ENCODE data around the gene ANKRD63.

ANKRD63 gene

DNA sequence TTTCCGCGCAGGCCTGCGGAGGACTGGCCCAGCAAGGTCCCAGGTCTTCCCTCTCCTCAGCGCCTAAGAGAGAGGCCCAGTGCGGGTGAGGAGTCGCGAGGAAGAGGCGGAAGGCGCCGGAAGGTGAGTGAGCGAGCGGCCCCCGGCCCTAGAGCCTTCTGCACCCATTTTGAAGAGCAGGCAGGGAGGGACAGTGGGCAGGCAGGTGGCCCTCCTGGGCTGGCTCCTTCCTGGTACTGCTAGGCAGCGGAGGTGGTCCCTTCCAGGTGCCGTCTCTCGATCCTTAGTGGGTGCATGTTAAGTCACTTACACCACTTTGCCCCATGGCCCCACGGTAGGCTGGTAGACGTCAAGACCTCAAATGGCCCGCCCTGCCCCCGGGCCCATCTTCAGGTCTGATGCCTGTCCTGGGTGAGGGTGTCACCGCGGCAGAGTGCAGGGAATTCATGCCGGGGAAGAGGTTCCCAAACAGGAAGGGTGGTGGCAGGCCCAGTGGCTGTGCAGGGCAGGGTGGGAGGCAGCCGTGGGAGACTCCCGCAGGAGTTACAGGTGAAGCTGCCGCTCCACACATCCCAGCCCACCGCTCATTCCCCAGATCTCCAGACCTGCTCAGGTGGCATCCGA lies 29.6 kb downstream of the ANKRD63 start:
- H3K4me3 ChIP-seq (ENCODE audit: low read depth, low read length) = peak overlapping the region; percentile 51
- TF ChIP-seq, protein P1, sequence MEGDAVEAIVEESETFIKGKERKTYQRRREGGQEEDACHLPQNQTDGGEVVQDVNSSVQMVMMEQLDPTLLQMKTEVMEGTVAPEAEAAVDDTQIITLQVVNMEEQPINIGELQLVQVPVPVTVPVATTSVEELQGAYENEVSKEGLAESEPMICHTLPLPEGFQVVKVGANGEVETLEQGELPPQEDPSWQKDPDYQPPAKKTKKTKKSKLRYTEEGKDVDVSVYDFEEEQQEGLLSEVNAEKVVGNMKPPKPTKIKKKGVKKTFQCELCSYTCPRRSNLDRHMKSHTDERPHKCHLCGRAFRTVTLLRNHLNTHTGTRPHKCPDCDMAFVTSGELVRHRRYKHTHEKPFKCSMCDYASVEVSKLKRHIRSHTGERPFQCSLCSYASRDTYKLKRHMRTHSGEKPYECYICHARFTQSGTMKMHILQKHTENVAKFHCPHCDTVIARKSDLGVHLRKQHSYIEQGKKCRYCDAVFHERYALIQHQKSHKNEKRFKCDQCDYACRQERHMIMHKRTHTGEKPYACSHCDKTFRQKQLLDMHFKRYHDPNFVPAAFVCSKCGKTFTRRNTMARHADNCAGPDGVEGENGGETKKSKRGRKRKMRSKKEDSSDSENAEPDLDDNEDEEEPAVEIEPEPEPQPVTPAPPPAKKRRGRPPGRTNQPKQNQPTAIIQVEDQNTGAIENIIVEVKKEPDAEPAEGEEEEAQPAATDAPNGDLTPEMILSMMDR (IDR thresholded peaks at IDR 0.05; ENCODE audit: borderline replicate concordance, insufficient read depth, low read depth, low read length) = no peak

DNA sequence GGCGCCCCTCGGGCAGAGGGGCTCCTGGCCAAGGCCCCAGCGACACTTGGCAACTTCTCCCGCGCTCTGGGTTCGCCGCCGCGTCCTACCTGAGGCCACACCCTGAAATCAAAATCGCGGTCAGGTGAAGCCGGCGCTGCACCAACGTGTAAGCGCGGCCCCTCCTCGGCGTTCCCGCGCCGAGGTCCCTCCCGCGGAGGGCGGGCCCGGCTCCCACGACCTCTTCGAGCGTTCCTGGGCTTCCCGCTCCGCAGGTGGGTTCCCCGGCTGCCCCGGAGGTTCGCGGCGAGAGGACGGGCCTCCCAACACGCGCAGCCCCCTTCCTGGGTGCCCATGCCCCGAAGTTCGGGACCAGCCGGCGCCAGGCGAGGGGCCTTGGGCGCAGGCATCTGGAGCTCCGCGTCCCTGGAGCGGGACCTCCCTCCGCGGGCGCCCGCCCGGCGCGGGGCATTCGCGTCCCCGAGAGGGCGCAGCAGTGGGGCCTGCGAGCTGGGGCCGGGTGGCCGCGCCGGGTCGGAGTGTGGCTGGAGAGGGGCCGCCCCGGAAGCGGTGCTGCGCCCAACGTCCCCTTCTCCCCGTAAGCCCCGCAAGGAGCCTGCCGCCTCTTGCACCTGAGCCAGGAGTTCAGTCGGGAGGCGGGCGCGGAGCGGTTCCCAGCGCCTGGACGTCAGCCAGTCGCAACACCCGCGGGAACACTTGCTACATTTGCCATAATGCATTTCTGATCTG lies 30.3 kb downstream of the ANKRD63 start:
- peak overlapping the region; percentile 51 for H3K4me3 ChIP-seq (ENCODE audit: low read depth, low read length)
- TF ChIP-seq, protein P1 (IDR thresholded peaks at IDR 0.05; ENCODE audit: borderline replicate concordance, insufficient read depth, low read depth, low read length) = no peak

DNA sequence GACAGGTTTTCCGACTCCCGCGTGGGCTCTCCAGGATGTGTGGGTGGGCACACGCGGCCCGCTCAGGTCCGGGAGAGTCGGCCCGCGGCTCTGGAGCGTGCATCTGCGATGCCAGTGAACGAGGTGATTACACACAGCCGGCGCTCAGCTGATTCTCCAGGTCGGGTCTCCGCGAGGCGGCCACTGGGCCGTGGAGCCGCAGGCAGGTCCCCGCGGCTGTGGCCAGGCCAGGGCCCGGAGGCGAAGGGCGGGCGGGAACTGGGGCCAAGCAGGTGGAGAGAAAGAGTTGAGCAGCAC lies 30.8 kb downstream of the ANKRD63 start:
- TF ChIP-seq, protein P1 (IDR thresholded peaks at IDR 0.05; ENCODE audit: borderline replicate concordance, insufficient read depth, low read depth, low read length) = no peak
- peak overlapping the region; percentile 51 for H3K4me3 ChIP-seq (ENCODE audit: low read depth, low read length)

DNA sequence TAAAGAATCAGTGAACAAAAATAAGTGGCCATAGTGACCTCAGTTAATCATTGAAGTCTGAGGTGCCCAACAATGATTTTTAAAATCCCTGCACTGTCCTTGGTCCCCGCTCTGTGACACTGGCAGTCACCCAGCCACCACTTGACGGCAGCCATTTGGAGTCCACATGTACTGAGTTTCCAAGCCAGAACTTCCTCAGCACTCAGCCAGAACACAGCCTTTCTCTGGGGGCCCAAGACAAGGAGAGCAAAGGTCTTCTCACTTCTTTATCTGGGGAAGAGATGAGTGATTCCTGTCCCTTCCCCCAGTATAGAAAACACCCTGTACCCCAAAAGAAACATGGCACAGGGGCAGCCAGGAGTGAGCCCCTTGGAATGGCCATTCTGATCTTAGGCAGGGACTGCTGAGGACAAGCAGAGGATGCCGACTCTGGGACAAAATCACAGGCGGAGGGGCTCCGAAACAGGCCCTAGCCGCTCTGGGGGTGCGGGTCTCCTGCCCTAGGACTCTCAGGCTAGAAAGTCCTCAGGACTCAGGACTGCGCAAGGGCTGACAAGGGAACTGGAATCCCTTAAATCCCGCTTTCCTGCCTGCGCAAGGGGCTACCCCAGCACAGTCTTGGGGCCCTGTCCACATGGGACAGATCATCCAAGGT lies 31.3 kb downstream of the ANKRD63 start:
- TF ChIP-seq, protein P1 (IDR thresholded peaks at IDR 0.05; ENCODE audit: borderline replicate concordance, insufficient read depth, low read depth, low read length) = no peak
- no peak overlapping the region for H3K4me3 ChIP-seq (ENCODE audit: low read depth, low read length)

DNA sequence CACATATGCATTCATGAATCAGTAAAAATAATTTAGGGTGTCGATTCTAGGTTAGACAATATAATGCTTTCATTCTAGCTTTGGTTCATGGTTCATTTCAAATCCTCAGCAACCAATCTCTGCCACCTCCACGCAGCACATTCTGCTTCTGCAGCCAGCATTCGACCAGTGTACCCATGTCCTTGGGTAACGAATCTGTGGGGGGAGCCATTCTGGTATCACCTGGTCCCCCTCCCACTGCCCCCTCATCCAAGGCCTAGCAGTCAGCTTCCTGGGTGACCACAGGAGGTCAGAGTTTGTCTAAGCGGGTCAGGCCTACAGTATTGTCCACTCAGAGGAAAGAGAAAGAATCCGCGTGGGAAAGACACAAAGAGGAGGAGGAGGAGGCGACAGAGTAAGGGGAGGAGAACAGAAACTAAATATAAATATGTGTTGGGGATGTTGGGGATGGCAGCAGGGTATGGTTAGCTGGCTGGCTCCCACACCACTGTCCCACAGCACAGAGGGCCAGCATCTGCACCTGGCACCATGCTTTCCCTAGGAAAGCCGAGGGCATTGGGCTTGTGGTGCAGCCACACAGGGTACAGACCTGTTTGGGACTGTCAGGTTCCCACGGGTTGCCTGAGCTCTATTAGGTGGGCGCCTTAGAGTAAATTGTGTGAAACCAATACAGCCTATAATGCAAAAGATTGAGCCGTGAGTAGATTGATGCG lies 31.9 kb downstream of the ANKRD63 start:
- no peak overlapping the region for H3K4me3 ChIP-seq (ENCODE audit: low read depth, low read length)
- TF ChIP-seq, protein P1 (IDR thresholded peaks at IDR 0.05; ENCODE audit: borderline replicate concordance, insufficient read depth, low read depth, low read length) = no peak

DNA sequence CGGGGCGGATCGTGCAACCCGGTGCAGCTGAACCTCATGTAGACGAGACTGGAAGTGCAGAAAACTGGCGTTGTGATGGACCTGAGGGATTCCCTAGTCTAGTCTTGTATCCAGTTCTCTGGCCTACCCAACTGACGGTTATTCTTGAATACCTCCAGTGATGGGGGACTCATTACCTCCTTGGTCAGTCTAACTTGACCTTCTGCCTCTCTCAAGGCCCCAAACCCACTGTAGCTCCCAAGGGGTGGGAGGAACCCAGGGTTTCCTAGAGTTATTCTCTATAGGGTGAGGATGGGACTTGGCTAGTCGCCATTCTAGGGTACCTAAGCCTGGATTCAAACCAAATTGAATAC lies 32.6 kb downstream of the ANKRD63 start:
- TF ChIP-seq, protein P1 (IDR thresholded peaks at IDR 0.05; ENCODE audit: borderline replicate concordance, insufficient read depth, low read depth, low read length) = no peak
- no peak overlapping the region for H3K4me3 ChIP-seq (ENCODE audit: low read depth, low read length)
